HG02852 (cell line): ENCODE measurements around the gene R3HCC1L.

ENCODE experiments used
- ATAC-seq: cut with Tn5 transposase; IDR thresholded peaks from one replicate; pipeline ENCODE4 v1.9.1; 2021; ENCODE audit warnings: mild to moderate bottlenecking, moderate library complexity; ENCODE audit not compliant: unreplicated experiment

R3HCC1L gene

DNA sequence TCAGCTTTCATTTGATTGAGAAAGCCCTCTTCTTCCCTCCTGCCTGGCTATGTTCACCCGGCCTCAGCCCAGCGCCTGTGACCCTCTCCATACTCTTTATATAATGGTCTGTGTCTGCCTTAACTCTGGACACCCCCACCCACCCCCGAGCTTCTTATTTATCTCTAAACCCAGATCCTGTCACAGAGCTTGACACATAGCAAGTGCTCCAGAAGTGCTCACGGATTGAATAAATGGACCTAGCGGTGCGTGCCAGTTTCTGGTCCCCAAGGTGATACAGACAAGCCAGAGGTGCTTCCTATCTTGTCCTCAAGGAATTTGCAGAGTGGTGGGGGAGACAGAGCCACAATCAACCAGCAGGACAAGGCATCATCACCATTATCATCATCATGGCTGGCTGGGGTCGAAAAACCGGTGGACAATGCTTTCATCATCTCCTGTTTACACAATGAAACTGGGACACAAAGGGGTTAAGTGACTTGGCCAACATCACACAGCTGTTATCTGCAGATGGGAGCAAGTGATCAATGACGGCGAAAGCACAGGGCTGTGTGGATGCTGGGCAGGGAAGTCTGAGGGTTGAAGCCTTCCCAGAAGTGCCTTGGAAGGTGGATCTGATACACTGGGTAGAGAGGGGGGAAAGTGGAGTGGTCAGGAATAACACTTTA is 135.8 kb downstream of the R3HCC1L start:
- ATAC-seq: no peak

DNA sequence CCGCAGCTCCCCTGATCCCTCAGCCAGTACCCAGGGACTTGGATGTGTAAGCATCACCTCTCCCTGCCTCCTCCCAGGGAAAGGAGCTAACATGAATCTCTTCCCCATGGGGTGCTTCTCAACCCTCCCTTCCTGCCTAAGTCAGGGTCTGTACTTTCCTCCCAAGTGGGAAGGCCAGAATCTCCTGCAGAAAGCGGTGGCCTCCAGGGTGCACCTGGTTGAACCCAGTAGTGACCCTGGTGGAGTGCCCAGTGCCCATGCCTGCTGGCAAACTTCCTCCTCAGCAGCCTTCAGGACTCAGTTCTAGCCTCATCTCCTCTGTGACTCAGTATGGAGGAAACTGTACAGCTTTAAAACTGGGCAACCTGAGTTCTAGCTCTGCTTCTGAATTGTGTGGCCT is 136.3 kb downstream of the R3HCC1L start:
- ATAC-seq: no peak

DNA sequence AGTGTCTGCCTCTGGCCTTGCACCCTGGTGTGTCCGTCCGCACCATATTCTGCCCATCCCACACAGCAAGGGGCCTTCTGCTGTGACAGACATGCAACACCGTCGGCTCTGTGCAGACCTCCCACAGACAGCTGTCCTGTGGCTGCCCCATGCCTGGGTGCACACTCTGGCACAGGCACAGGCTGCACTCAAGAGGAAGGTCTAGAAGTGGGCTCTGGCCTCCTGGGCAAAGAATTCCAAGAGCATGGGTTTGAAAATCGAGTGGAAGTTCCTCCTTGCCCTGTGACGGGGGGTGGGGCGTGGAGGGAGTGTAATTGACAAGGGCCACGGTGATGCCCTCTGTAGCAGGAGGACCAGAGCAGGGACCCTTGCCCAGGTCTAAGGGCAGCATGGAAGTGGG is 137.8 kb downstream of the R3HCC1L start:
- ATAC-seq: no peak

DNA sequence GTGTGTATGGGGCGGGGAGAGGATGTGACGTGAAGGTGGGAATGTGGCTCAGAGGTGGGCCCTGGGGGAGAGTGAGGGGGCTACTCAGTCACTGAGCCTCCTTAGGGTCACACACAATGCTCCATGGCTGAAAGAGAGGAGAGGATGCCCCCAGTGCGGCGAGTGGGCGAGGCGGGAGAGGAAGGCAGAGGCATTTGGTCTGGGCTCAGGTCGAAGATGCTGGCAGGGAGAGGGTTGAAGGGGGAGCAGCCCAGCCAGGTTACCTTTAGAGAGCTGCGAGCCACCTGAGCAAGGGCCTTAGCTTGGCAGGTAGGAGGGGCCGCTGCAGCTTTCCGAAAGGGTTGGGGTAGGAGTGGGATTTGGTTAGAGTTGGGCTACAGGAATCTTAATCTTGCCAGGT is 138.2 kb downstream of the R3HCC1L start:
- no peak for ATAC-seq

DNA sequence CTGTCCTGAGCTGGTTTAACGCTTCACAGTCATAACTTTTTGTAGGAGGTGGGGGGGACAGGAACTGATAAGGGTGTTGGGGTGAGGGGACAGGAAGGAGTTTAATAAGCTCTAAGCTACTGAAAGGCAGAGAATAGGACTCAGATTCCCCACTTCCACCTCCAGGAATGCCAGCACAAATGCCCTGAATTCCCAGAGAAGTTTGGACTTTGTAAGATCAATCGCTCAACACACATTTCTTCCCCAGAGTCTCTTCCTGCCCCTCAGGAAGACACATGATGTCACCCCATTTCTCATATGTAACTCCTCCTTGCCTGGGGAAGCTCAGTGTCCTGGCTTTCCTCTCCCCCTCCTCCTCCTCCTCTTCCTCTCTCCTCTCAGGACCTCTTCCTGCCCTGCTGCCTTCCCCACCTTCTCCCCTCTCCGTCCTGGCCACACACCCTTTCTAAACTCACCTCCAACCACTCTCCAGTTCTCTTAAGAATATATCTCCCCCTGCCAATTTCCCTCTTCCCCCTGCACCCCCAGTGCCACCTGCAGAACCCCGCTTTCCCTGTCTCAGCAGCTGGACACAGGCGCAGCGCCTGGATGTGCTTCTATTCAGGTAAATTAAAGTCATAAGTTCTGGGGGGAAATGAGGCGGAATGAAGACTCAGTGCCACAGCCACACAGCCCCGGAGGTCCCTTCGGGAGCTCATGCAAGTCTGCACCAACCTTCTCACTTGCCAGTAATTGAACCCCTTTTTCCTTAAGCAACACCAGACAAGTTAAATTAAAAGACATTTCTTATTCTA is 138.8 kb downstream of the R3HCC1L start:
- ATAC-seq: no peak

DNA sequence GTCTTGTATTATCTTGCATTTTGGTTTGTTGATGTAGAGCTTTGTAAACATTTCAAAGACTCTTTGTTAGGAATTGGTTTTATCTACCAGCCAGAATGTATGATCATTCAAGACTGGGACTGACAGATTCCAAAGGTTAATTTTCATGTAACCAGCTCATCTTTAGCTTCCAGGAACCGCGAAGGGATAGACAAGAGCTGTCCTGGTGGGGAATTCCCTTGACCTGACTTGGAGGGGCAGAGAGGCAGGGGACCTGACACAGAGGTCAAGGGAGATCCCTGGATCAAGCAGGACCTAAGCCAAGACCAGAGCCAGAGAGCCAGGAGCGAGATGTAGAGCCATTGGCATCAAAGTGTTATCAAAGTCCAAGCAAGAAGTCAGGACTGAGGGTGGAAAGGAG is 140.1 kb downstream of the R3HCC1L start:
- ATAC-seq: no peak

DNA sequence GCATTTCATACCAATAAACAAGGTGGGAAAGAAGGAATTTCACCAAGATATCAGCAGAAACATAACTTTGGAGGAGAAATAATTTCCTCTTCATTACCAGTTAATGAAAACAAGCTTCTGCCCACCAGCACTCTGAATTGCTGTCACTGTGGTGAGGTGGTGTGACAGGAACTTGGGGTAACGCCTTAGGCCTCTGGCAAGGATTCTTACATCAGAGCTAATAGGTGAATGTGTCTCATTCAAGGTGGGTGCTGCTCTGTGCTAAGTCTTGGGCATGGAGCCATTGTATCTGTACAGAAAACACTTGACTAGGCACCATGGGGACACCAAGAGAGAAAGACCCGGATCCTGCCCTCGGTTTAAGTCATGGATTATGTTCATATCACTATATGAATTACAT is 141.9 kb downstream of the R3HCC1L start:
- no peak for ATAC-seq

DNA sequence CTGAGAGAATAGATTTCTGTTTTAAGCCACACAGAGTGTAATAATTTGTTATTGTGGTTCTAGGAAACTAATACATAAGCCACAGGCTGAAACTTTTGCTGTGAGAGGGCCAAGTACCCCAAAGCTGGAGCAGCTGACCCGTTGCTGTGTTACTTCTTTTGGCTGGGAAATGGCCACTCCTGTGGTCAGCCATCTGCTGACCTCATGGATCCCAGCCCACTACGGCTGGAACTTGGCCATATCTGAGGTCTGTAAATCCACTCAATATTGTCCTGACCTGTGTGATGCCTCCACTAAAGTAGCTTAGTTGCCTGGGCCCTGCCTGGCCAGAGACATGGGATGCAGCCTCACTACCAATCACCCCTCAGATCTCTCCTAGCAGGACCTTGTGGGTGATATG is 151.0 kb downstream of the R3HCC1L start:
- no peak for ATAC-seq

DNA sequence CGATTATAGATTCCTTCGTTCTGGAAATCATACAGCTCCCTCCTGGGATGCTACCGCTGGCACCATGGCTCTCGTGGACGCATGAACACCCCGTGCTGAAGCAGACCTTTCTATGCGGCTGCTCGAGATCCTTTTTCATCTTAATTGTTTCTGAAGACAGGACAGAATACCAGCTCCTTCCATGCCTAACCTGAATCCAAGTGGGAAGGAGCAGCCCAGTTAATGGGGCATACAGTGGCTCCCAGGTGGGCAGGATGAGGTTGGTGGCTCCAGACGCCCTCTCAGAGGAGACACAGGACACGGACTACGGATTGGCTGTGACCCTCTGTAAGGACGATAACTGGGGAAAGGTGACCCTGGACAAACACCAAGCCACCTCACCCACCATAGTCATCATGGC is 152.0 kb downstream of the R3HCC1L start:
- no peak for ATAC-seq

DNA sequence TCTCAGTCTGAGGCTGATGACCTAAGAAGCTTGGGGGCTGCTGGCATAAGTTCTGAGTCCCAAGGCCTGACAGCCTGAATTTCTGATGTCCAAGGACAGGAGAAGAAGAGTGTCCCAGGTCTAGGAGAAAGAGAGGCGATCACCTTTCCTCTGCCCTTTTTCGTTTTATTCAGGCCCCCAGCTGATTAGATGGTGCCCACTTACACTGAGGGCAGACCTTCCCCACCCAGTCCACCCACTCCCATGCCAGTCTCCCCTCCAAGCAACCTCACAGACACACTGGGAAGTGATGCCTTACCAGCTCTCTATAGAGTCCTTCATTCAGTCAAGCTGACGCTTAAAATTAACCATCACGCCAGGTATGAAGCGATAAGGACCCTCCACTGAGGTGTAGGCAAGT is 152.9 kb downstream of the R3HCC1L start:
- ATAC-seq: no peak

DNA sequence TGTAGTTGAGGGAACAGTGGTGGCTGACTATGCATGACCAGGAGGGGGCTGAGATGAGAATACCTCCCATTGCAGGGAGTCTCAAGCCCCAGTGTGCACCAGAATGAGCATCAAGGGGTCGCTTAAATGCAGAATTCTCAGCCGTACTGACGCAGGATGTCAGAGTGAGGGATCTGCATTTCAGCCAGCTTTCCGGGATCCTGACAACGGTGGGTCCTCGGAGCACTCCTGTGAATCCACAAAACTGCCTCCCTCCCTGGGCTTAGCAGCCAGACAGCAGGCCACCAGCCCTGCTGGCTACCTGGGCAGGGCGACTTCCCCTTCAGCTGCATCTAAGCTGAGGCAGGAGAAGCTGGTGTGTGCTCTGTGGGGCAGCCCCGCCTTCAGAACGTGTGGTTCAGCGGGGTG is 155.3 kb downstream of the R3HCC1L start:
- no peak for ATAC-seq

DNA sequence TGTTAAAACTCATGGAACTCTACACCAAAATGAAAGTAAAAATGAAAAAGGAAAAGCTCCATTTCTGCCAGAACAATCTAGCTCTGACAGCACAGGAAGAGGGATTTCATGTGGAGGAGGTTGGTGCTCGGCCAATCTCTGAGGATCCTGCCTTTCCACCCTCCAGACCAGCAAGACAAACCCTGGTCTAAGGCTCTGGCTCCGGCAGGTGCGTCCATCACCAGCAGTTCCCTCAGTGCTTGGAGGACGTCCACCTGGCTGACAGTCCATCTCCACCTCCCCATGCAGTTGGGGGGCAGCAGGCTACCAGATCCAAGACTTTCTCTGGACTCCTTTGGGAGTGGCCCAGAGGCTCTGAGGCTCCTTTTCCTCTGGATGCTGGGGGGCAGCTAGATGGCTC is 158.5 kb downstream of the R3HCC1L start:
- ATAC-seq: no peak

DNA sequence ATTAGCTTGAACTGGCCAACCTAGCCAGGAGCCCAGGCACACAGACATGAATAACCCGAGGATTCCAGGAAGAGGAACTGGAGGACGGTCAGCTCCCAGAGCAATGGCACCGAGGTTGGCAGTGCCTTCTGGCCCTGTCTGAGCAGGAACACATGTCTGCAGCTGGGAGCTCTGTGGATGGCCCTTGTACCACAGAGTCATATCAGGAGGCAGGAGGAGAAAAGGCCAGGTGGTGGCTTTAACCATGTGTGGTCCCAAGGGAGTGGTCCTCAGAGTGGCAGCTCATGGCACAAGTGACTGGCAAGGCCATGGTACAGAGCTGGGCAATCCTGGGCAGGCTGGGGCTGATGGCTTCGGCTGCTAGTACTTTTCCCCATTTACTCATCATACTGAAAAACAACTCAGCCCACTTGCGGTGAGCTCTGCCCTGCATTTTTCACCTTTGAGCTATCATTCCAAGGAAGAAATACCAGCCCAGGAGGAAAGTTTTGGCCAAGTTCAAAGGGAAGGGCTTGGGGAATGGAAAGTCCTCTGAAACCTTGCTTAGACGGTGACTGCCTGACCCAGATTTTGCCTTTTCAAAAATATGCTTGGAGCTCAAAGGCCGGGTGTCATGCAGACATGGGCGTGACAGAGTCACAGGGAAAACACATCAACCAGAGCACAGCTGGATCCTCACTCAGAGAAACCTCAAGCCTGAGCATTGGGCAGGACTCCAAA is 159.3 kb downstream of the R3HCC1L start:
- ATAC-seq: no peak

DNA sequence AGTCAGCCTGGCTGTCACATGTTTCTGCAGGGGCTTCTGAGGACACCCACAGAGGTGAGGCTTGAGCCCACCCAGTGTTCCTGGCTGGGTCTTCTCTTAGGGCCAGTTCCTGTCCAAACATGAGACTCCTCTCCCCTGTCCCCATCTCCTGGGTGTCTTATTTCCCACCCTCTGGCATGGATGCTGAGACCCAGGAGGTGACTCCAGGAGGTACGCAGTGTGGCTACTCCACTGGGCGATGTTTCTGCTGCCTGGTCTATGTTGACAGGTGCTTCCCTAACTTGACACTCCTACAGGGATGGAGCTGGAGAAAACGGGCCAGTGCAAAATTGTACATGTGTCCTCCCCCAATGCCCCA is 159.8 kb downstream of the R3HCC1L start:
- ATAC-seq: no peak
